Hepatocyte (in vitro differentiated cells): ENCODE measurements around the gene SMTN. TPM values are rescaled to one million over a fixed set of nuclear protein-coding genes. Genes with fewer than 3 reads are reported as not detected.

Experiments
- DNase-seq: peaks from one replicate; pipeline ENCODE4 v3.0.0-alpha.2; 2016; ENCODE audit warnings: low spot score
- H2AFZ ChIP-seq: fragments of 200-600 bp; sonication (generic); 2 replicates; pipeline ENCODE4 v1.6.0; 2016; ENCODE audit warnings: antibody characterized with exemption, mild to moderate bottlenecking
- H3K27ac ChIP-seq: fragments of 200-600 bp; sonication (generic); 2 replicates; pipeline ENCODE4 v1.5.1; 2016; ENCODE audit warnings: mild to moderate bottlenecking
- H3K27me3 ChIP-seq: fragments of 200-600 bp; sonication (generic); 2 replicates; pipeline ENCODE4 v1.6.1; 2016
- H3K36me3 ChIP-seq: fragments of 200-600 bp; sonication (generic); replicated peaks from 2 replicates; pipeline ENCODE4 v1.5.1; 2016; ENCODE audit warnings: low read depth; ENCODE audit not compliant: insufficient read depth
- H3K4me1 ChIP-seq: fragments of 200-600 bp; sonication (generic); 2 replicates; pipeline ENCODE4 v1.5.1; 2016; ENCODE audit warnings: mild to moderate bottlenecking, moderate library complexity; ENCODE audit not compliant: insufficient read depth
- H3K4me2 ChIP-seq: fragments of 200-600 bp; sonication (generic); 2 replicates; pipeline ENCODE4 v1.6.0; 2016
- H3K4me3 ChIP-seq: fragments of 200-600 bp; sonication (generic); 2 replicates; pipeline ENCODE4 v1.5.1; 2016; ENCODE audit warnings: mild to moderate bottlenecking
- H3K79me2 ChIP-seq: fragments of 200-600 bp; sonication (generic); 2 replicates; pipeline ENCODE4 v1.6.0; 2017; ENCODE audit warnings: mild to moderate bottlenecking
- H3K9me2 ChIP-seq: fragments of 200-600 bp; sonication (generic); replicated peaks from 2 replicates; pipeline ENCODE4 v1.6.0; 2017; ENCODE audit warnings: mild to moderate bottlenecking; ENCODE audit not compliant: insufficient read depth
- H3K9me3 ChIP-seq: fragments of 200-600 bp; sonication (generic); 2 replicates; pipeline ENCODE4 v1.5.1; 2016; ENCODE audit warnings: low read depth, mild to moderate bottlenecking
- H4K20me1 ChIP-seq: fragments of 200-600 bp; sonication (generic); 2 replicates; pipeline ENCODE4 v1.6.0; 2016; ENCODE audit warnings: mild to moderate bottlenecking; ENCODE audit not compliant: insufficient read depth, poor library complexity, severe bottlenecking
- CTCF ChIP-seq: fragments of 200-600 bp; sonication (generic); IDR thresholded peaks from 2 replicates; pipeline ENCODE4 v1.5.1; 2016; ENCODE audit warnings: antibody characterized with exemption, mild to moderate bottlenecking; ENCODE audit not compliant: poor library complexity
- EZH2 ChIP-seq: fragments of 200-600 bp; sonication (generic); IDR thresholded peaks from 2 replicates; pipeline ENCODE4 v1.6.1; 2016; ENCODE audit warnings: antibody characterized with exemption, mild to moderate bottlenecking, borderline replicate concordance
- EZH2phosphoT487 ChIP-seq: fragments of 200-600 bp; sonication (generic); IDR thresholded peaks from one replicate; pipeline ENCODE4 v1.6.1; 2018; ENCODE audit warnings: antibody characterized with exemption, mild to moderate bottlenecking, low read depth, moderate library complexity; ENCODE audit not compliant: unreplicated experiment, severe bottlenecking
- WGBS: methylation state at CpG from one replicate; pipeline ENCODE4 v1.1.6; 2016; ENCODE audit warnings: low lambda C conversion rate; ENCODE audit errors: missing lambda C conversion rate; 5-methylcytosine and 5-hydroxymethylcytosine counted together
- polyA plus RNA-seq: library from polyadenylated mRNA; unstranded; fragments of >200 nt; fragmentation: Nextera tagmentation; extraction: Ambion mirVana; gene quantifications from 2 replicates; pipeline ENCODE4 v1.2.1, GENCODE V29; 2016
- total RNA-seq: library from RNA; depleted of rRNA; stranded (reverse); fragments of >200 nt; gene quantifications from 2 replicates; pipeline ENCODE4 v1.2.3, GENCODE V29; 2014

Gene SMTN
- total and polyA plus RNA-seq, 2 experiments from 2014 or later = 64.7 to 88.7 TPM

GRCh38 chr22:31039393-31039792 lies 41.7 kb upstream of the SMTN start:
- H2AFZ ChIP-seq = no peak overlapping the region
- TF ChIP-seq EZH2phosphoT487 (no peak), CTCF (no peak), EZH2 (no peak)
- H3K36me3 ChIP-seq = no peaks in the 10 kb centered on the region

GRCh38 chr22:31040542-31041398 lies 40.3 kb upstream of the SMTN start:
- no peak overlapping the region for H3K4me3 ChIP-seq
- no peaks in the 10 kb centered on the region for H3K9me2 ChIP-seq
- H3K4me1 ChIP-seq = no peaks in the 10 kb centered on the region
- H4K20me1 ChIP-seq = no peaks in the 10 kb centered on the region
- WGBS = 95% methylated on average over 3 of the region's 3 CpGs
- DNase-seq = no peak
- no peaks in the 10 kb centered on the region for H3K79me2 ChIP-seq
- H3K4me2 ChIP-seq = no peak overlapping the region
- no peaks in the 10 kb centered on the region for H3K27me3 ChIP-seq
- TF ChIP-seq EZH2 = no peak
- TF ChIP-seq EZH2phosphoT487 = no peak
- no peak for TF ChIP-seq CTCF
- H3K36me3 ChIP-seq = no peaks in the 10 kb centered on the region
- peak overlapping the region; percentile 24 for H3K27ac ChIP-seq
- no peak overlapping the region for H2AFZ ChIP-seq
- no peaks in the 10 kb centered on the region for H3K9me3 ChIP-seq

More at GRCh38 chr22:31039393-31039792, 41.7 kb upstream of the SMTN start:
- Histone ChIP-seq H3K4me1 (no peaks in the 10 kb centered on the region), H3K79me2 (no peaks in the 10 kb centered on the region), H3K9me3 (no peaks in the 10 kb centered on the region), H3K27me3 (no peaks in the 10 kb centered on the region), H3K9me2 (no peaks in the 10 kb centered on the region), H3K4me3 (no peak overlapping the region), H3K27ac (peak overlapping the region; percentile 62), H4K20me1 (no peaks in the 10 kb centered on the region), H3K4me2 (no peak overlapping the region)
- no peak for DNase-seq
- 42% methylated on average over 9 of the region's 9 CpGs for WGBS

GRCh38 chr22:31044262-31044861 lies 36.8 kb upstream of the SMTN start:
- no peaks in the 10 kb centered on the region for H3K27me3 ChIP-seq
- H3K4me2 ChIP-seq = no peak overlapping the region
- no peak for DNase-seq
- no peaks in the 10 kb centered on the region for H3K9me2 ChIP-seq
- H3K79me2 ChIP-seq = no peaks in the 10 kb centered on the region
- WGBS = 72% methylated on average over 11 of the region's 13 CpGs
- peaks cover 8% of the 10 kb centered on the region for H3K4me1 ChIP-seq
- TF ChIP-seq EZH2 (no peak), CTCF (no peak)
- H3K4me3 ChIP-seq = no peak overlapping the region
- H3K9me3 ChIP-seq = no peaks in the 10 kb centered on the region
- H3K27ac ChIP-seq = no peak overlapping the region
- no peaks in the 10 kb centered on the region for H3K36me3 ChIP-seq
- no peaks in the 10 kb centered on the region for H4K20me1 ChIP-seq
- no peak overlapping the region for H2AFZ ChIP-seq
